Left lung (tissue), 10 donors: ENCODE results near the gene PCBP3. TPM values are rescaled to one million over a fixed set of nuclear protein-coding genes. Genes with fewer than 3 reads are reported as not detected.

ENCODE experiments used
- ATAC-seq: fragments of 200-7000 bp; cut with Tn5 transposase; one replicate; pipeline ENCODE4 v1.9.1; 2020; ENCODE audit warnings: moderate library complexity
- DNase-seq, 4 donors: peaks; one replicate each; pipeline ENCODE4 v3.0.0-alpha.2; 2013 to 2020
- H3K27ac ChIP-seq, 2 donors: fragments of 200-600 bp; sonication (generic) in 1 of 2; one replicate each; pipeline versions ENCODE4 v1.5.0 to v1.8.0; 2020 to 2021
- H3K27me3 ChIP-seq, 2 donors: fragments of 200-600 bp; sonication (generic) in 1 of 2; one replicate each; pipeline versions ENCODE4 v1.5.0 to v1.8.0; 2020 to 2021
- H3K36me3 ChIP-seq, 2 donors: fragments of 200-600 bp; sonication (generic) in 1 of 2; one replicate each; pipeline versions ENCODE4 v1.5.0 to v1.8.0; 2020 to 2021
- H3K4me1 ChIP-seq, 2 donors: fragments of 200-600 bp; one replicate each; pipeline ENCODE4 v1.8.0; 2021
- H3K4me3 ChIP-seq, 2 donors: fragments of 200-600 bp; sonication (generic) in 1 of 2; one replicate each; pipeline versions ENCODE4 v1.5.0 to v1.8.0; 2020 to 2021; ENCODE audit warnings: mild to moderate bottlenecking in 1 of 2
- H3K9me3 ChIP-seq, 2 donors: fragments of 200-600 bp; sonication (generic) in 1 of 2; one replicate each; pipeline versions ENCODE4 v1.5.0 to v1.8.0; 2020 to 2021
- intact Hi-C, 2 donors: fragments of 100-400 bp; cut with DNase I; formaldehyde crosslinking; loops; one replicate each; pipeline versions ENCODE4 v1.11.2 to v1.14.2; 2022
- polyA plus RNA-seq, 6 donors: library from polyadenylated mRNA; unstranded; fragments of 120-200 nt; gene quantifications; one replicate each; pipeline ENCODE4 v1.2.1, GENCODE V29; 2013; ENCODE audit not compliant: insufficient read length in 6 of 6
- total RNA-seq, 2 donors: library from RNA; stranded (reverse); fragmentation: NEBNext Ultra II Directional; extraction: Animal tissue kit (Norgen Biotek cat#: 25700); gene quantifications; one replicate each; pipeline ENCODE4 v1.2.1, GENCODE V29; 2021
- TF ChIP-seq, protein P1 (sequence below), 2 donors: fragments of 200-600 bp; sonication (generic) in 1 of 2; IDR thresholded peaks; one replicate each; pipeline versions ENCODE4 v1.5.0 to v1.8.0; 2021; ENCODE audit warnings: antibody characterized with exemption in 2 of 2
- donor health status: DM: no; HTN: yes; CAD: no.
- donor health status: DM: no; HTN: no; CAD: no.

PCBP3 gene
- total and polyA plus RNA-seq, 8 donors: 2.1 to 13.8 (median 3.0) TPM

DNA sequence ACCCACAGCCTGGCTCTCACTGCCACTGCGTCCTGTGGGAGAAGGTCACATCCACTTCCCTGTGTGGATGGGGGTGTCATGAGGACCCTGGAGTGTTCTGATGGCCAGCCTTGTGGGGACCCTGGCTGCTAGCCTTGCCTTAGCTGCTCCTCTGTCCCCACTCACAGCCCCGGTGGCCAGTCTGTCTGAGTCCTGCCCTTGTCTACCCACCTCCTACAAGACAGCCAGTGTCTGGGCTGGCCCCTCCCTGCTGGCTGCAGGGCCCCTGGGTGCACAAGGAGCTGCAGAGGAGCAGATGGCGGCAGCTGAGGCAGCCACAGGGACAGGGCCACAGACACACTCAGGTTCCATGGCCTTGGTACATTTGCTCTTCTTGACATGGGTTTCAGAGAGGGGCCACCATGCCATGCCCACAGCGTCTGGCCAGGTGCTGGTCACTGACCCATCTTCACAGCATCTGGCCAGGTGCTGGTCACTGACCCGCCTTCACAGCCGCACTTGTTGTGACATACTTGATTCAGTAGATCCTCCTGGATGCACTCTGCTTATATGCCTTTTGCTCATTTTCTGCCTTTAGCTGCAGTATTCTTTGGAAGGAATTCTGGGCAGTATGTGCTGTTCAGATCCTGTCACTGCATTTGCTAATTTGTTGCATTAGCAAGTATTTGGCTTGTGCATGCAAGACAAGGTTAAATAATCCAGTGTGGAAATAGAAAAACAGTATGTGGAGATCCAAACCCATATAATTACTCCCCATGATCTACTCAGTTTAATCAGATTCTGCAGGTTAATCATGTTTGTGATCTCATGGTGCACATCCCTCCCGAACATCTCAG lies 157.8 kb downstream of the PCBP3 start:
- intact Hi-C loops: no loop called here
- TF ChIP-seq, protein P1, sequence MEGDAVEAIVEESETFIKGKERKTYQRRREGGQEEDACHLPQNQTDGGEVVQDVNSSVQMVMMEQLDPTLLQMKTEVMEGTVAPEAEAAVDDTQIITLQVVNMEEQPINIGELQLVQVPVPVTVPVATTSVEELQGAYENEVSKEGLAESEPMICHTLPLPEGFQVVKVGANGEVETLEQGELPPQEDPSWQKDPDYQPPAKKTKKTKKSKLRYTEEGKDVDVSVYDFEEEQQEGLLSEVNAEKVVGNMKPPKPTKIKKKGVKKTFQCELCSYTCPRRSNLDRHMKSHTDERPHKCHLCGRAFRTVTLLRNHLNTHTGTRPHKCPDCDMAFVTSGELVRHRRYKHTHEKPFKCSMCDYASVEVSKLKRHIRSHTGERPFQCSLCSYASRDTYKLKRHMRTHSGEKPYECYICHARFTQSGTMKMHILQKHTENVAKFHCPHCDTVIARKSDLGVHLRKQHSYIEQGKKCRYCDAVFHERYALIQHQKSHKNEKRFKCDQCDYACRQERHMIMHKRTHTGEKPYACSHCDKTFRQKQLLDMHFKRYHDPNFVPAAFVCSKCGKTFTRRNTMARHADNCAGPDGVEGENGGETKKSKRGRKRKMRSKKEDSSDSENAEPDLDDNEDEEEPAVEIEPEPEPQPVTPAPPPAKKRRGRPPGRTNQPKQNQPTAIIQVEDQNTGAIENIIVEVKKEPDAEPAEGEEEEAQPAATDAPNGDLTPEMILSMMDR (IDR thresholded peaks at IDR 0.05): no peak
- H3K27me3 ChIP-seq: no peaks in the 10 kb centered on the region
- ATAC-seq (no peak), DNase-seq (peak in 1 of 4 donors; percentile 62)
- no peaks in the 10 kb centered on the region for H3K4me1 ChIP-seq
- no peaks in the 10 kb centered on the region for H3K36me3 ChIP-seq
- no peak overlapping the region for H3K27ac ChIP-seq
- H3K4me3 ChIP-seq: no peak overlapping the region
- no peaks in the 10 kb centered on the region for H3K9me3 ChIP-seq

DNA sequence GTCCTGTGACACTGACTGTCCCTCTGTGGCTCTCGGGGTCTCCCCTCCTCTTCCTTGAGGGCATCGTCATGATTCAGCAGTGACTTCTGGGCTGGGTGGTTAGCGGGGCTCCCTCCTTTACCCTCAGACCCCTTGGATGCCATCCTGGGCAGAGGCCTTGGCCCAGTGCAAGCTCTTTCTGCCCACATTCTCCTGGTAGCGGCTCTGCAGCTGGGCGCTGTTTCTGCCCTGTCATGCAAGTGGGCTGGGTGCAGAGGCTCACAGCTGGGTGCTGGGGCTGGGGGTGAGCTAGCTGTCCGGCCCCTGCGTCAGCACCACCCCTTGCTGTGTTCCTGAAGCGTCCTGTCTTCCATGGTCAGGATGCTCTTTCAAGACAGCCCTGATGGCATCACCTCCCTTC lies 158.5 kb downstream of the PCBP3 start:
- H3K36me3 ChIP-seq: no peaks in the 10 kb centered on the region
- H3K27ac ChIP-seq: no peak overlapping the region
- no peaks in the 10 kb centered on the region for H3K27me3 ChIP-seq
- no peaks in the 10 kb centered on the region for H3K9me3 ChIP-seq
- TF ChIP-seq, protein P1 (IDR thresholded peaks at IDR 0.05): no peak
- H3K4me3 ChIP-seq: no peak overlapping the region
- intact Hi-C loops: no loop called here
- ATAC-seq: no peak
- no peaks in the 10 kb centered on the region for H3K4me1 ChIP-seq
- DNase-seq: no peak

DNA sequence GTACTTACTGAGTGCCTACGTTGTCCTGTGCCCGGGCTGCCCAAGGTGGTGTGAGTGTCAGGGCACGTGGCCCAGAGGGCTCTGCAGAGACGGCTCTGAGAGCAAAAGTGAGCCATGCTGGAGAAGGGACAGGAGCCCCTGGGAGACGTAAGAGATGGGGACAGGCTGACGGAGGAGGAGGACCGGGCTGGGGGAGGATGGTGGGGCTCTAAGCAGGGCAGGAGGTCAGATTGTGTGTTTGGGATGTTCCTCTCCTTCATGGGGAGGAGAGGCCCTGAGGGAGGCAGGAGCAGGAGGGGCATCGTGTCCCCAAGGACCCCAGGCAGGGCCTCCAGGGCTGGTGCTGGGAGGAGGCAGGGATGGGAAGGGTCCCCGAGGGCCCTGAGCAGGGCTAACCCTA lies 158.9 kb downstream of the PCBP3 start:
- Histone ChIP-seq H3K4me3 (no peak overlapping the region), H3K27ac (no peak overlapping the region), H3K4me1 (no peaks in the 10 kb centered on the region), H3K27me3 (no peaks in the 10 kb centered on the region), H3K9me3 (no peaks in the 10 kb centered on the region), H3K36me3 (no peaks in the 10 kb centered on the region)
- intact Hi-C loops: no loop called here
- TF ChIP-seq, protein P1 (IDR thresholded peaks at IDR 0.05): no peak
- DNase-seq: no peak
- ATAC-seq: no peak

DNA sequence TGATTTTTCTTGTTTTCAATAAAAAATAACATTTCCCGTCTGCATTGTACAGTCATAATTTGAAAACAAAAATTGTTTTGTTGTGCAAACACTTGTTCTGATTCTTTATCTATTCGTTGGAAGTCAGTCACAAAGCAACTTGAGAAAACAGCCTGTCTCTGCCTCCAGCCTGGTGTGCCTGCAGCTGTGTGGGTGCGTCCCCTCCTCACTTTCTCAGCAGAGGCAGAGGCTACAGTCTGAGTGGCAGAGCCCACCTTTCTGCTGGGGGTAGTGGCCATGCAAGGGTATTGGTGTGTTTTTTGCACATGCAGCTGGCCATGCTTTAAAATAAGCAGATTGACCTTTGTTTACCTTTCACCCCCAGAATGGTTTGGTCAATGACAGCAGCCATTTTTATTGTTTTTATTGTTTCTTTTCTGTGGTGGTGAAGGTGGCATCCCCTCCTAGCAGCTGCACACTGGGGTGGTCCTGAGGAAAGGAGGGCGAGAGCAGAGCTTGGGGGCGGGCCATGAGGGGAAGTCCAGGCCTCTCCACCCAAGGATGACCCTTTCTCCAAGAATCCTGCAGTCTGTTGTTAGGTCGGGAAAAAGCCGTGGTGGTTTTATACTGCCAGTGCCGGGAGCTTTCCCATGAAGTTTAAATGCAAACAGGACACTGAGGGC lies 159.6 kb downstream of the PCBP3 start:
- H3K27ac ChIP-seq: no peak overlapping the region
- H3K36me3 ChIP-seq: no peaks in the 10 kb centered on the region
- H3K4me1 ChIP-seq: no peaks in the 10 kb centered on the region
- H3K27me3 ChIP-seq: no peaks in the 10 kb centered on the region
- H3K9me3 ChIP-seq: no peaks in the 10 kb centered on the region
- DNase-seq (no peak), ATAC-seq (no peak)
- TF ChIP-seq, protein P1 (IDR thresholded peaks at IDR 0.05): no peak
- H3K4me3 ChIP-seq: no peak overlapping the region
- intact Hi-C loops: no loop called here

DNA sequence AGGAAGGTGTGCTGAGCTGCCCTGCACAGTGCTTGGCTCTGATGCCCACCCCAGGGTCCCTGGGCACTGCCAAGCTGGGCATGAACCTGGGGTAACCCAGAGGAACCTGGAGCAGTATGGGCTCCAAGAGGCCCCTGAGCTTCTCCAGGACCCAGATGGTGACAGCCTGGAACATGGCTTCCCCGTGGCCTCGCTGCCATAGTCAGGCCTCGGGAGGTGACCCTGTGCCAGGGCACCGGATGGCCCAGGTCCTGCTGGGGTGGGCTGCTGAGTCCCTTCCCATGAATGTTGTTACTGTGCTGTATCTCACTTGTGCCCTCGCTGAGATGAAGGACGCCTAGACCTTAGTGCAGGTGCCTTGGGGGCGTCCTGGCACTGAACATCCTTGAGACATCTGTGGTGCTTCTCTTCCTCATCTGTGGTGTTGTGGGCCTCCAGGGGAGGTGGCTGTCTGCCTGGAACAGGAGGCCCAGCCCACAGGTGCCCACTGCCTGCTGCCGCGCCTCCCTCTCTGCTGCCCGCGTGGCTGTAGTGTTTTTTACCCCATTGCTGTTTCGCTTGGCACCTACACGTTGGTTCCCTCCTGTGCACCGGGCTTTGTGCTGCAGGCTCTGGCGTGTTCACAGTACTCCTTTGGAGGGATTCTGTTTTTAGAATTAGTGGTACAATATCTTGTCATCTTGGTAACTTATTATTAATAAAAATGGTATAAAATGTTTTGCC lies 160.3 kb downstream of the PCBP3 start:
- ATAC-seq (no peak), DNase-seq (no peak)
- H3K4me1 ChIP-seq: no peaks in the 10 kb centered on the region
- no peaks in the 10 kb centered on the region for H3K27me3 ChIP-seq
- H3K9me3 ChIP-seq: no peaks in the 10 kb centered on the region
- H3K4me3 ChIP-seq: no peak overlapping the region
- TF ChIP-seq, protein P1 (IDR thresholded peaks at IDR 0.05): no peak
- no peak overlapping the region for H3K27ac ChIP-seq
- no peaks in the 10 kb centered on the region for H3K36me3 ChIP-seq
- intact Hi-C loops: no loop called here
